ENCODE data around the gene PLXNC1.
A peak's percentile ranks its signal among the peaks of the same experiment; 100 is the strongest.

PLXNC1 gene

DNA sequence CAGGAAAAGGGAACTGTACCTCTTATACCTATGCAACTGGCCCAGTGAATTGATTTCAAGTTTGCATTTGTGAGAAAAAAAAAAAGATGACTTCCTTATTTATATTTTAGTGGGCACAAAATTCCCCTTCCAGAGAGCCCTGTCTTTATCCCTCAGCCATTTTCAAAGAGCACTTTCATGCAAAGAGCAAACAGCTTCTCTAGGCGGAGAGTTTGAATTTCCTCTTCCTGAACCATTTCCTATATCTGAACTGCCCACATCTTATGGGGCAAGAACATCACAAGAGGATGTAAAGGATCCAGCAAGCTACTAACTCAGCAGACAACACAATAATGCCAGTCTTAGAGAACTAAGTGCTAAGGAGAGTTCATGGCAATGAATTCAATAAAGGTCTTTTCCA is 22.3 kb upstream of the PLXNC1 start:
- TF ChIP-seq, protein P1, sequence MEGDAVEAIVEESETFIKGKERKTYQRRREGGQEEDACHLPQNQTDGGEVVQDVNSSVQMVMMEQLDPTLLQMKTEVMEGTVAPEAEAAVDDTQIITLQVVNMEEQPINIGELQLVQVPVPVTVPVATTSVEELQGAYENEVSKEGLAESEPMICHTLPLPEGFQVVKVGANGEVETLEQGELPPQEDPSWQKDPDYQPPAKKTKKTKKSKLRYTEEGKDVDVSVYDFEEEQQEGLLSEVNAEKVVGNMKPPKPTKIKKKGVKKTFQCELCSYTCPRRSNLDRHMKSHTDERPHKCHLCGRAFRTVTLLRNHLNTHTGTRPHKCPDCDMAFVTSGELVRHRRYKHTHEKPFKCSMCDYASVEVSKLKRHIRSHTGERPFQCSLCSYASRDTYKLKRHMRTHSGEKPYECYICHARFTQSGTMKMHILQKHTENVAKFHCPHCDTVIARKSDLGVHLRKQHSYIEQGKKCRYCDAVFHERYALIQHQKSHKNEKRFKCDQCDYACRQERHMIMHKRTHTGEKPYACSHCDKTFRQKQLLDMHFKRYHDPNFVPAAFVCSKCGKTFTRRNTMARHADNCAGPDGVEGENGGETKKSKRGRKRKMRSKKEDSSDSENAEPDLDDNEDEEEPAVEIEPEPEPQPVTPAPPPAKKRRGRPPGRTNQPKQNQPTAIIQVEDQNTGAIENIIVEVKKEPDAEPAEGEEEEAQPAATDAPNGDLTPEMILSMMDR (IDR thresholded peaks at IDR 0.05; ENCODE audit: insufficient read depth, low read length), result no peak
- peak; percentile 61; the same call in 1 of the 2 replicates for TF ChIP-seq SPI1 (IDR thresholded peaks at IDR 0.05; ENCODE audit: borderline replicate concordance, low read depth)
- TF ChIP-seq, protein P2, sequence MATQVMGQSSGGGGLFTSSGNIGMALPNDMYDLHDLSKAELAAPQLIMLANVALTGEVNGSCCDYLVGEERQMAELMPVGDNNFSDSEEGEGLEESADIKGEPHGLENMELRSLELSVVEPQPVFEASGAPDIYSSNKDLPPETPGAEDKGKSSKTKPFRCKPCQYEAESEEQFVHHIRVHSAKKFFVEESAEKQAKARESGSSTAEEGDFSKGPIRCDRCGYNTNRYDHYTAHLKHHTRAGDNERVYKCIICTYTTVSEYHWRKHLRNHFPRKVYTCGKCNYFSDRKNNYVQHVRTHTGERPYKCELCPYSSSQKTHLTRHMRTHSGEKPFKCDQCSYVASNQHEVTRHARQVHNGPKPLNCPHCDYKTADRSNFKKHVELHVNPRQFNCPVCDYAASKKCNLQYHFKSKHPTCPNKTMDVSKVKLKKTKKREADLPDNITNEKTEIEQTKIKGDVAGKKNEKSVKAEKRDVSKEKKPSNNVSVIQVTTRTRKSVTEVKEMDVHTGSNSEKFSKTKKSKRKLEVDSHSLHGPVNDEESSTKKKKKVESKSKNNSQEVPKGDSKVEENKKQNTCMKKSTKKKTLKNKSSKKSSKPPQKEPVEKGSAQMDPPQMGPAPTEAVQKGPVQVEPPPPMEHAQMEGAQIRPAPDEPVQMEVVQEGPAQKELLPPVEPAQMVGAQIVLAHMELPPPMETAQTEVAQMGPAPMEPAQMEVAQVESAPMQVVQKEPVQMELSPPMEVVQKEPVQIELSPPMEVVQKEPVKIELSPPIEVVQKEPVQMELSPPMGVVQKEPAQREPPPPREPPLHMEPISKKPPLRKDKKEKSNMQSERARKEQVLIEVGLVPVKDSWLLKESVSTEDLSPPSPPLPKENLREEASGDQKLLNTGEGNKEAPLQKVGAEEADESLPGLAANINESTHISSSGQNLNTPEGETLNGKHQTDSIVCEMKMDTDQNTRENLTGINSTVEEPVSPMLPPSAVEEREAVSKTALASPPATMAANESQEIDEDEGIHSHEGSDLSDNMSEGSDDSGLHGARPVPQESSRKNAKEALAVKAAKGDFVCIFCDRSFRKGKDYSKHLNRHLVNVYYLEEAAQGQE (IDR thresholded peaks at IDR 0.05; ENCODE audit: insufficient replicate concordance, low read depth), result no peak
- no peak for TF ChIP-seq POLR2AphosphoS5 (IDR thresholded peaks at IDR 0.05; ENCODE audit: low read depth)
- H3K4me3 ChIP-seq (replicated peaks; ENCODE audit: insufficient read depth, low read length), result no peak overlapping the region
- peak in 1 of 2 experiments; percentile 80 for DNase-seq (ENCODE audit: low read depth in 1 of 2, low spot score in 1 of 2)

DNA sequence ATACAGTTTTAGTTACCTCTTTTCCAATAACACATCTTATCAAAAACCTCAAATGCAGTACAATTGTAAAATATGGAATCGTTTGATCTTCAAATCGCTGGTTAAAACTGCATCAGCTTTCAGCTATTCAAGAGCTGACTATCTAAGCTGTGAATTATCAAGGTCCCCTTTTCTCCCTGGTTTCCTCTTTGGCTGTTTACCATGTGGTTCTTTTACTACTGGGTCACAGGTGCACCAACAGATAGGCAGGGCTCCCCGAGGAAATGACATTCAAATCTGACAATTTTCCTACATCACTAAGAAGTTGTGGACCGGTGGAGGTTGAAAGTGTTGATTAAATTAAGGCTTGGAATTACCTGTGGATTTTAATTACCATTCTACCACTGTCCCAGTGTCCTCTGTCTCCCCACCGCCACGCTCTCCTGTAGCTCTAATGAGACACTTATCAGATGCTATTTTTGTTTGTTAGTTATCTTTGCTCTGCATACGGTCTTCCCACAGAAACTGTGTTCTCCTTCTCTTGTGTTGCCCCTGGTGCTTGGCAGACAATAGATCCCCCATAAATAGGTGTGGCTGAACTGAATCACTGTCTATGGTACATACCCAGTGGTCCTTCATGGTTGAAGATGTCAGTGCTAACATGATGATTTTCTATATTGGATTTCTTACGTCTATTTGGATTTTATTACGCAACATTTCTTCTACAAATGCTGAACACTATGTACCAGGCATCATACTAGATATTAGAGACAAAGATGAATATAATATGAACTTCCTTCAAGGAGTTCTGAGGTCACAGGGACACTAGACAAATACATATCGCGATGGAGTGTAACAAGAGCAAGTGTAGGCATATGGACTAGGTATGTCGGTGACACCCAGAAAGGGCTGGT is 20.9 kb upstream of the PLXNC1 start:
- TF ChIP-seq SPI1 (IDR thresholded peaks at IDR 0.05; ENCODE audit: borderline replicate concordance, low read depth) (no peak), GABPA (IDR thresholded peaks at IDR 0.05; ENCODE audit: low read depth) (no peak), POLR2AphosphoS5 (IDR thresholded peaks at IDR 0.05; ENCODE audit: low read depth) (no peak)
- TF ChIP-seq, protein P1 (IDR thresholded peaks at IDR 0.05; ENCODE audit: insufficient read depth, low read length), result no peak
- TF ChIP-seq, protein P2 (IDR thresholded peaks at IDR 0.05; ENCODE audit: insufficient replicate concordance, low read depth), result no peak
- H3K4me3 ChIP-seq (replicated peaks; ENCODE audit: insufficient read depth, low read length), result no peak overlapping the region
- H3K27ac ChIP-seq (replicated peaks), result no peak overlapping the region

More for the DNA sequence above, 22.3 kb upstream of the PLXNC1 start:
- Histone ChIP-seq H3K27ac (replicated peaks) (peak overlapping the region; percentile 79), H3K27me3 (ENCODE audit: insufficient read depth, poor library complexity, severe bottlenecking) (no peaks in the 10 kb centered on the region)

DNA sequence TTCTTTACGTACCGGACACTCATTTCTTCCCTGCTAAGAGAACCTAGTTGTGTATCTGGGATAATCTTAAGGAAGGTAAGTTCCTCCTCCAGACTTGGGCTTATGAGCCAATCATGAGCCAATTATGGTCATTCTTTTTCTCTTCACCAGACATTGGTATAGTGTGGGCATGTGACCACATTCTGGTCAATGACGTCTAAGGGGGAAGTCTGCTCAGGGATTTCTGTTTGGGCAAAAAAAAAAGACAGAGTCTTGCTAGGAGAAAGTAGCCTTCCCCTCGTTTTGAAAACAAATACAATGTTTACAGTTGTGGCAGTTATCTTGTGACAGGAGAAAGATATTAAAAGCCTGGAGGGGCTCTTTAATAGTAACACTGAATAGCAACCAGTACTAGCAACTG is 20.1 kb upstream of the PLXNC1 start:
- Histone ChIP-seq H3K4me3 (replicated peaks; ENCODE audit: insufficient read depth, low read length) (no peak overlapping the region), H3K27ac (replicated peaks) (no peak overlapping the region), H3K27me3 (ENCODE audit: insufficient read depth, poor library complexity, severe bottlenecking) (no peaks in the 10 kb centered on the region)
- TF ChIP-seq, protein P2 (IDR thresholded peaks at IDR 0.05; ENCODE audit: insufficient replicate concordance, low read depth), result no peak
- no peak for TF ChIP-seq GABPA (IDR thresholded peaks at IDR 0.05; ENCODE audit: low read depth)
- TF ChIP-seq POLR2AphosphoS5 (IDR thresholded peaks at IDR 0.05; ENCODE audit: low read depth), result no peak
- no peak for TF ChIP-seq SPI1 (IDR thresholded peaks at IDR 0.05; ENCODE audit: borderline replicate concordance, low read depth)
- TF ChIP-seq, protein P1 (IDR thresholded peaks at IDR 0.05; ENCODE audit: insufficient read depth, low read length), result no peak
- peak in 1 of 2 experiments; percentile 25 for DNase-seq (ENCODE audit: low read depth in 1 of 2, low spot score in 1 of 2)

More for the DNA sequence above, 20.9 kb upstream of the PLXNC1 start:
- DNase-seq (ENCODE audit: low read depth in 1 of 2, low spot score in 1 of 2), result no peak
- H3K27me3 ChIP-seq (ENCODE audit: insufficient read depth, poor library complexity, severe bottlenecking), result no peaks in the 10 kb centered on the region

Measured in HL-60 (cell line).